Heart left ventricle (tissue), 16 donors: Measurements from ENCODE around the gene DNALI1. TPM values are rescaled to one million over a fixed set of nuclear protein-coding genes. Genes with fewer than 3 reads are reported as not detected.

ENCODE experiments used
- ATAC-seq, 4 donors: fragments of 200-7000 bp; cut with Tn5 transposase; one replicate each; pipeline ENCODE4 v1.9.1; 2020 to 2022; ENCODE audit warnings: moderate library complexity in 4 of 4, mild to moderate bottlenecking in 3 of 4, moderate number of reproducible peaks in 1 of 4
- DNase-seq, 5 donors: peaks; one replicate each; pipeline ENCODE4 v3.0.0-alpha.2; 2020
- H3K27ac ChIP-seq, 12 donors: fragments of 200-600 bp; sonication (generic) in 4 of 12; one replicate each; pipeline versions ENCODE4 v1.5.0 to v1.8.0; 2016 to 2022; ENCODE audit warnings: mild to moderate bottlenecking in 2 of 12
- H3K27me3 ChIP-seq, 9 donors: fragments of 200-600 bp; sonication (generic) in 2 of 9; one replicate each; pipeline versions ENCODE4 v1.5.1 to v1.8.0; 2016 to 2022; ENCODE audit warnings: mild to moderate bottlenecking in 3 of 9
- H3K36me3 ChIP-seq, 9 donors: fragments of 200-600 bp; sonication (generic) in 2 of 9; one replicate each; pipeline versions ENCODE4 v1.5.0 to v1.8.0; 2018 to 2022; ENCODE audit warnings: mild to moderate bottlenecking in 2 of 9
- H3K4me1 ChIP-seq, 12 donors: fragments of 200-600 bp; sonication (generic) in 4 of 12; one replicate each; pipeline versions ENCODE4 v1.5.0 to v1.8.0; 2016 to 2022; ENCODE audit warnings: mild to moderate bottlenecking in 3 of 12
- H3K4me3 ChIP-seq, 12 donors: fragments of 200-600 bp; sonication (generic) in 4 of 12; one replicate each; pipeline versions ENCODE4 v1.5.0 to v1.8.0; 2017 to 2022; ENCODE audit warnings: mild to moderate bottlenecking in 9 of 12, moderate library complexity in 4 of 12
- H3K9me3 ChIP-seq, 12 donors: fragments of 200-600 bp; sonication (generic) in 4 of 12; one replicate each; pipeline versions ENCODE4 v1.5.0 to v1.8.0; 2016 to 2022; ENCODE audit warnings: mild to moderate bottlenecking in 1 of 12
- POLR2A ChIP-seq, 2 donors: fragments of 450-650 bp; IDR thresholded peaks; one replicate each; pipeline ENCODE4 v1.6.1; 2017; ENCODE audit warnings: antibody characterized with exemption in 2 of 2, mild to moderate bottlenecking in 2 of 2, moderate library complexity in 2 of 2
- whole genome bisulfite sequencing, 4 donors: extraction: QIAGEN DNeasy Blood & Tissue Kit in 2 of 4; methylation state at CpG; one replicate each; pipeline versions ENCODE4 v1.1.5 to v1.1.7; 2013 to 2018; 5-methylcytosine and 5-hydroxymethylcytosine counted together
- intact Hi-C, 10 donors: fragments of 100-400 bp; cut with DNase I; formaldehyde crosslinking; loops; one replicate each; pipeline versions ENCODE4 v1.11.1 to v1.14.2; 2022
- polyA plus RNA-seq, 2 donors: library from polyadenylated mRNA; stranded (reverse); fragments of 200-250 nt; gene quantifications; one replicate each; pipeline ENCODE4 v1.2.3, GENCODE V29; 2013
- total RNA-seq, 9 donors: library from RNA; depleted of rRNA in 2 of 9; stranded (reverse); fragments of >200 nt in 2 of 9; fragmentation: NEBNext Ultra II Directional in 3 of 9; extraction: Animal tissue kit (Norgen Biotek cat#: 25700) in 3 of 9; gene quantifications; one replicate each; pipeline versions ENCODE4 v1.1.0 to v1.2.4, GENCODE V29; 2016 to 2023
- TF ChIP-seq, protein P1 (sequence below), 12 donors: fragments of 200-600 bp; sonication (generic) in 4 of 12; IDR thresholded peaks; one replicate each; pipeline versions ENCODE4 v1.5.0 to v1.8.0; 2018 to 2022; ENCODE audit warnings: antibody characterized with exemption in 12 of 12, mild to moderate bottlenecking in 5 of 12
- donor health status: ischemic (EF 13 %, LVEDD 7.1; RV severe dilation, severe dysfunction).
- donor health status: healthy with polysubstance abuse.
- donor health status: DM: no; HTN: yes; CAD: no.
- donor health status: DM: no; HTN: no; CAD: no.
- donor health status: ischemic (EF 25% LVEDD 6.9; RV normal size, moderate dysfunction).
- donor health status: ischemic (EF 25% LVEDD 5.7; RV mildly dilated, moderate dysfunction).
- donor health status: healthy.
- donor health status: DM: yes; HTN: yes; CAD: no.
- donor health status: ischemic (EF 35%, LVEDD 5.7; RV mildly dilated, moderate dysfunction).
- donor health status: nonischemic (EF 11% LVEDD 7.7; RV severe dilation, severe dysfunction).
- donor health status: DM: yes; HTN: yes; CAD: no.
- donor health status: PGD.
- donor health status: ischemic (EF 29% LVEDD 5.4; RV normal size, mild dysfunction).
- donor health status: nonischemic (EF 23%, LVEDD 6.1; RV moderate dilation, normal function).

Gene DNALI1
- total and polyA plus RNA-seq, 11 donors = 1.9 to 12.5 (median 3.3) TPM

DNA sequence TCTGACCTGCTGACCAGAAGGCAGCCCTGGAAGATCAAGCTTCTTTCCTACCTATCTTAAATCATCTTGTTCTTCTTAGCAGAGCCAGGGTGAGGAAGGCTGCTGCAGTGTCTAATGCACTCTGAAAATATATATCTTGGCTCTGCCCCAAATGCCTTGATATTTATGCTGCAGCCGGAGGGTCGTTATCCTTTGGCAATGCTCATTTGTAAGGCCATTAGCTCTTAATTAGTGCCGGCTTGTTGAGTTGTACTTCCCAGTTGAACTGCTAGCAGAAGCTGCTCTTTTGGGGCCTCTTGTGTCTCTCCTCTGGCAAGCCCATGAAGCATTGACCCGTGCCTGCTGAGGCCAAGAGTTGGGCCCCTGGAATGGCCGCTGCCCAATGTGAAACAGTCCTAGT lies 43.2 kb downstream of the DNALI1 start:
- no peak for ATAC-seq
- no peaks in the 10 kb centered on the region for H3K9me3 ChIP-seq
- H3K4me1 ChIP-seq = peaks cover 0 to 13% (median 7%) of the 10 kb centered on the region in 12 donors
- TF ChIP-seq POLR2A (IDR thresholded peaks at IDR 0.05) = no peak
- TF ChIP-seq, protein P1, sequence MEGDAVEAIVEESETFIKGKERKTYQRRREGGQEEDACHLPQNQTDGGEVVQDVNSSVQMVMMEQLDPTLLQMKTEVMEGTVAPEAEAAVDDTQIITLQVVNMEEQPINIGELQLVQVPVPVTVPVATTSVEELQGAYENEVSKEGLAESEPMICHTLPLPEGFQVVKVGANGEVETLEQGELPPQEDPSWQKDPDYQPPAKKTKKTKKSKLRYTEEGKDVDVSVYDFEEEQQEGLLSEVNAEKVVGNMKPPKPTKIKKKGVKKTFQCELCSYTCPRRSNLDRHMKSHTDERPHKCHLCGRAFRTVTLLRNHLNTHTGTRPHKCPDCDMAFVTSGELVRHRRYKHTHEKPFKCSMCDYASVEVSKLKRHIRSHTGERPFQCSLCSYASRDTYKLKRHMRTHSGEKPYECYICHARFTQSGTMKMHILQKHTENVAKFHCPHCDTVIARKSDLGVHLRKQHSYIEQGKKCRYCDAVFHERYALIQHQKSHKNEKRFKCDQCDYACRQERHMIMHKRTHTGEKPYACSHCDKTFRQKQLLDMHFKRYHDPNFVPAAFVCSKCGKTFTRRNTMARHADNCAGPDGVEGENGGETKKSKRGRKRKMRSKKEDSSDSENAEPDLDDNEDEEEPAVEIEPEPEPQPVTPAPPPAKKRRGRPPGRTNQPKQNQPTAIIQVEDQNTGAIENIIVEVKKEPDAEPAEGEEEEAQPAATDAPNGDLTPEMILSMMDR (IDR thresholded peaks at IDR 0.05) = no peak
- no peak for DNase-seq
- H3K27ac ChIP-seq = no peak overlapping the region
- peaks cover 0 to 3% (median 0%) of the 10 kb centered on the region in 9 donors for H3K27me3 ChIP-seq
- H3K4me3 ChIP-seq = no peak overlapping the region
- intact Hi-C loops = loop anchor here in 9 of 10 donors (2.0 to 10.0 kb wide), 5 partner anchors 82 to 1235 kb away; partner anchors contain the start of genes C1orf122 (in 1 of the 9), CDCA8 (in 1 of the 9) and YRDC (in 1 of the 9)
- WGBS, 4 donors = 63 to 71% (median 69%) methylated on average over 5 of the region's 5 CpGs
- no peaks in the 10 kb centered on the region for H3K36me3 ChIP-seq

DNA sequence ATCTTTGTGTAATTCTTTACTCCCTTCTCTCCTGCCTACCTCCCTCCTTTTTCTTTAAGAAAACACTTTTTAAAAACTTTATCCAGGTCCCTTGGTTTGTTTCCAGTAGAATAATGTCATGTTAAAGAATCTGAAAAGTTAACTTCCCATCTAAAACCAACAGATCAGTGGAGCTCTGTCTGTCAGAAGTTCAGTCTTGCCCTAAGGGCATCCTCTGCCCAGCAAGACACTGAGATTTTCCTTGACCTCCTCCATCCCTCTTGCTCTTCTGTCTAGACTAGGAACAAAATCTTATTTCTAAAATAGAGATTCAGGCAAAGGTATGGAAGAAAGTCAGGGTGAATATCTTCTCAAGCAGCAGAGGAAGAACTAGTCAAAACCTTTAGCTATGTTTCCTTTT lies 44.7 kb downstream of the DNALI1 start:
- intact Hi-C loops = loop anchor here in 6 of 10 donors (2.0 to 10.0 kb wide), 3 partner anchors 81 to 1233 kb away; no protein-coding TSS in a partner anchor
- ATAC-seq (no peak), DNase-seq (no peak)
- Histone ChIP-seq H3K27me3 (peaks cover 0 to 12% (median 0%) of the 10 kb centered on the region in 9 donors), H3K36me3 (no peaks in the 10 kb centered on the region), H3K27ac (no peak overlapping the region), H3K4me1 (peaks cover 0 to 6% (median under 1%) of the 10 kb centered on the region in 12 donors), H3K4me3 (no peak overlapping the region), H3K9me3 (no peaks in the 10 kb centered on the region)
- no peak for TF ChIP-seq POLR2A (IDR thresholded peaks at IDR 0.05)
- TF ChIP-seq, protein P1 (IDR thresholded peaks at IDR 0.05) = no peak

DNA sequence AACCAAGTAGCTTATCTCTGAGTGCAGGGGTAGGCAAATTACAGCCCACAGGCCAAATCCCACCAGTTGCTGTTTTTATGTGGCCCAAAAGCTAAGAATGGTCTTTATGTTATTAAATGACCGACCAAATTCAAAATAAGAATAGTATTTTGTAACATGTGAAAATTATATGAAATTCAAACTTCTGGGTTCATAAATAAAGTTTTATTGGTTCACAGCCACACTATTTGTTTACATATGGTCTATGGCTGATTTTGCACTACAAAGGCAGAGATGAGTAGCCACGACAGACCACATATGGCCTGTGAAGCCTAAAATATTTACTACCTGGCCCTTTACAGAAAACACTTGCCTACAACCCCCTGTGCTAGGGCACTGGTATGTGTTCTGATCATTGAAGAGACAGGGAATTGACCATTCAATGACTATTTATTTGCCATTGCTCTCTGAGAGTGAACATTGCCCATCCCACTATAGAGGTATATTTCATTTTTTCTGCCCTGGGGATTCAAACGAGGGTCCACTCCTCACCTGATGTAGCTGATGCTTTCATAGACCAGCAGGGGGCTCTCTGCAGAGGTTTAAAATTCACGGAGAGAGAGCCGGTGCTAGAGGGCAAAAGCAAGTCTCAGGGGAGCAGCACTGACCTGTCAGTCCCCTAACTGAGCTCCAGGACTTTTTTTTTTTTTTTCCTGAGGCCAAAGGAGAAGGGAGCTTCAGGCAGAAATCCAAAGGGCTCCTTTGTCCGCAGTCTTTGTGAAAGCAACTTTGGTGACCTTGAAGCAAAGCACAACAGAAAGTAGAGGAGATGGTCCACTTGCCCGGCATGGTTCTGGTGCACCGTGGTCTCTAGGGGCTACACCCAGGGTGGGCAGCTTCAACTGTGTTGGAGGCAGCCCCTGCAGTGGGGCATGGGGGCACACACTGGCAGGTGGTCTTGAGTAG lies 46.3 kb downstream of the DNALI1 start:
- 30 to 40% (median 38%) methylated on average over 8 of the region's 8 CpGs for WGBS, 4 donors
- intact Hi-C loops = loop anchor here in 7 of 10 donors (1.0 to 10.0 kb wide), 4 partner anchors 79 to 1232 kb away; no protein-coding TSS in a partner anchor
- Histone ChIP-seq H3K27ac (no peak overlapping the region), H3K4me3 (no peak overlapping the region), H3K9me3 (no peaks in the 10 kb centered on the region), H3K4me1 (peaks cover 0 to 4% (median 0%) of the 10 kb centered on the region in 12 donors), H3K27me3 (peaks cover 0 to 27% (median 3%) of the 10 kb centered on the region in 9 donors), H3K36me3 (no peaks in the 10 kb centered on the region)
- ATAC-seq = peak in 2 of 4 donors; percentile 42 to 49
- no peak for TF ChIP-seq POLR2A (IDR thresholded peaks at IDR 0.05)
- TF ChIP-seq, protein P1 (IDR thresholded peaks at IDR 0.05) = peak; percentile 37 to 67 (median 58)
- DNase-seq = no peak

DNA sequence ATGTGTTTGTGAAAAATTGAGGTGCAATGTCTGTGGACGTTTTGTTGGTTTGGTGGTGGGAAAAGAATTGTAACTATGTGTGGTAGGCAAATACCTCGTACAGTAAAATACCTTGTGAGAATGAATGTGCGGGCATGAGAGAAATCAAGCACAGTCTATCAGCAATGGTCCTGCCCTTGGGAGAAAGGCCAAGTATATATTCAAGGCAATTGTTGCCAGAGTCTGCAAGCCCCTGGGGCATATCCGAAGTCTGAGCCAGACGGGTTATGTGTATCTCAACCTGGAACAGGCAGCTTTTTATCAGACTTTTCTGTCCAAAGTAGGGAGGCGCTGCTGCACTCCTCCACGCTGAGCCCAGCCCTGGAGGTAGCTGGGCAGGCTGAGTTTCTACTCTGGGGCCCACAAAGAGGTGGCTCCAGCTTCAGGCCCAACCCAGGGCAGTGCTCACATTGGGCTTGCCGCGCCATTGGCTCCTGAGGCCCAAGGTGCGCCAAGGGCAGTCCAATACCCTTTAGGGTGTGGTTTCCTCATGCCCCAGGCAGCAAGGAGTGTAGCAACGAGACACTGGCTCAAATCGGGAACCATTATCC lies 48.4 kb downstream of the DNALI1 start:
- intact Hi-C loops = loop anchor here in 3 of 10 donors (2.0 to 10.0 kb wide), 3 partner anchors 72 to 1230 kb away; no protein-coding TSS in a partner anchor
- WGBS, 4 donors = 56 to 61% (median 59%) methylated on average over 12 of the region's 12 CpGs
- peaks cover 0 to 4% (median 0%) of the 10 kb centered on the region in 12 donors for H3K4me1 ChIP-seq
- TF ChIP-seq, protein P1 (IDR thresholded peaks at IDR 0.05) = no peak
- no peak for TF ChIP-seq POLR2A (IDR thresholded peaks at IDR 0.05)
- H3K27me3 ChIP-seq = peaks cover 0 to 27% (median 3%) of the 10 kb centered on the region in 9 donors
- H3K36me3 ChIP-seq = no peaks in the 10 kb centered on the region
- H3K27ac ChIP-seq = no peak overlapping the region
- H3K9me3 ChIP-seq = no peaks in the 10 kb centered on the region
- H3K4me3 ChIP-seq = no peak overlapping the region
- ATAC-seq (no peak), DNase-seq (no peak)
